Neural cell (in vitro differentiated cells): ENCODE measurements around the gene GLI3.

Experiments
- CTCF ChIP-seq: fragments of 450-650 bp; IDR thresholded peaks from 2 replicates; pipeline ENCODE4 v1.5.1; 2014; ENCODE audit warnings: antibody characterized with exemption, mild to moderate bottlenecking, moderate library complexity; ENCODE audit not compliant: poor library complexity, severe bottlenecking
- EP300 ChIP-seq: fragments of 450-650 bp; conservative IDR thresholded peaks from 2 replicates; pipeline ENCODE4 v1.6.1; 2014; ENCODE audit warnings: antibody characterized with exemption, mild to moderate bottlenecking, moderate library complexity; ENCODE audit not compliant: poor library complexity, severe bottlenecking
- EZH2 ChIP-seq: fragments of 200-600, 300-800 bp; shearing (Covaris generic), sonication (generic); IDR thresholded peaks from 2 replicates; pipeline ENCODE4 v1.6.1; 2014; ENCODE audit warnings: antibody characterized with exemption, low read length, borderline replicate concordance, mild to moderate bottlenecking; ENCODE audit not compliant: insufficient read depth, poor library complexity, severe bottlenecking
- MXI1 ChIP-seq: fragments of 450-650 bp; conservative IDR thresholded peaks from 2 replicates; pipeline ENCODE4 v1.6.1; 2014; ENCODE audit warnings: antibody characterized with exemption, mild to moderate bottlenecking; ENCODE audit not compliant: poor library complexity, severe bottlenecking
- POLR2AphosphoS5 ChIP-seq: IDR thresholded peaks from 2 replicates; pipeline ENCODE4 v1.6.1; 2012
- RAD21 ChIP-seq: fragments of 450-650 bp; conservative IDR thresholded peaks from 2 replicates; pipeline ENCODE4 v1.6.1; 2014; ENCODE audit warnings: antibody characterized with exemption, mild to moderate bottlenecking, moderate library complexity
- SMC3 ChIP-seq: fragments of 450-650 bp; conservative IDR thresholded peaks from 2 replicates; pipeline ENCODE4 v1.6.1; 2014; ENCODE audit warnings: antibody characterized with exemption, mild to moderate bottlenecking, moderate library complexity; ENCODE audit not compliant: poor library complexity
- TAF1 ChIP-seq: IDR thresholded peaks from 2 replicates; pipeline ENCODE4 v1.6.1; 2012; ENCODE audit warnings: low read depth

DNA sequence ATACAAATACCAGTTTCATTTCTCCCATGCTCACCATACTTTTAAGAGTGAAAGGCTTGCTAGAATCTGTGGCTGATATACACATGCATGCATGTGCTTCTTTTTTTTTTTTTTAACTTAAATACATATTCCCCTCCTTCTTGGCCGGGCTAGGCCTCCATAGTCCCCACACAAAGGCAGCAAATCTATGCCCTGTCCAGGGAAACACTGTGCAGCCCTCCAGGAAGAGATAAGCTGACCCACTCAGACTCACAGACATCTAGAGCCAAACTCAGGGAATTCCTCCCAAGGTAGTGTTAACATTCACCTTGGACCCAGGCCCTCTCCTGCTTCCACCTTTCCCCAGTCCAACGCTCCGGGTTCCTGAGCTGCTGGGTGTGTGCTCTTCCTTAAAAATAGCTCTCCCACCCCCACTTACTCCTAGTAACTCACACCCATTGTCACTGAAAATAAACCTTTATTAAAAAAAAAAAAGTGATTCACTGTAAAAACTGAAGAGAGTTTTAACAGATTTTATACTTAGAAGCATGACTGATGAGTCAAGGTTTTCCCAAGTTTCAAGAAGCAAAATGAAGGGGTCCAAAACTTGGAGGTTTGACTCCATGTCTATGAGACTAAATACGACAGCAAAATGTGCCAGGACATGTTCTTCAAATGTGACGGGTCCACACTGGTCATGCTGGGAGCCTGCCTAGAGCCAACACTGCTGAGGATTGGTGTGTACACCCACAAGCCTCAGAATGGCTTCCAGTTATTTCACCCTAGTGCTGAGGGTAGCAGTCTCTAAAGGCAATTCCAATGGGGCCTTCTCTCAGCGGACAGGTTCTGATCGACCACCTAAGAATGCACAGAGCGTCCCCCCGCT is 159.5 kb downstream of the GLI3 start:
- TF ChIP-seq EZH2 (no peak), CTCF (no peak), RAD21 (no peak), MXI1 (no peak), SMC3 (no peak), EP300 (no peak), POLR2AphosphoS5 (no peak), TAF1 (no peak)
